Sigmoid colon (tissue), 3 donors: Measurements from ENCODE around the gene C5orf15.

Experiments
- CTCF ChIP-seq, 4 experiments: fragments of 450-650 bp in 3 of 4; fragments of 200-600 bp in 1 of 4; IDR thresholded peaks; one replicate each; pipeline ENCODE4 v1.5.1; 2016 to 2019; ENCODE audit warnings: antibody characterized with exemption in 4 of 4, mild to moderate bottlenecking in 3 of 4, moderate library complexity in 2 of 4
- POLR2A ChIP-seq, 2 donors: fragments of 450-650 bp; IDR thresholded peaks; one replicate each; pipeline ENCODE4 v1.6.1; 2016; ENCODE audit warnings: antibody characterized with exemption in 2 of 2, mild to moderate bottlenecking in 2 of 2, moderate library complexity in 2 of 2

GRCh38 chr5:133943475-133943817 is 25.0 kb downstream of the C5orf15 start:
- TF ChIP-seq CTCF (IDR thresholded peaks at IDR 0.05): no peak
- TF ChIP-seq POLR2A (IDR thresholded peaks at IDR 0.05): no peak
